DND-41 (cell line): Measurements from ENCODE around the gene BCL3.

Experiments
- EZH2 ChIP-seq: IDR thresholded peaks from 3 replicates; pipeline ENCODE4 v1.6.1; 2012; ENCODE audit warnings: borderline replicate concordance, low read depth, mild to moderate bottlenecking, moderate library complexity, low read length, inconsistent platforms; ENCODE audit not compliant: severe bottlenecking
- TF ChIP-seq, protein P1 (sequence below): IDR thresholded peaks from 2 replicates; pipeline ENCODE4 v1.5.1; 2012; ENCODE audit warnings: borderline replicate concordance, low read length, moderate library complexity, mild to moderate bottlenecking; ENCODE audit not compliant: poor library complexity, severe bottlenecking; ENCODE audit errors: extremely low read depth

GRCh38 chr19:44752123-44752815 is 3.8 kb downstream of the BCL3 start:
- TF ChIP-seq, protein P1, sequence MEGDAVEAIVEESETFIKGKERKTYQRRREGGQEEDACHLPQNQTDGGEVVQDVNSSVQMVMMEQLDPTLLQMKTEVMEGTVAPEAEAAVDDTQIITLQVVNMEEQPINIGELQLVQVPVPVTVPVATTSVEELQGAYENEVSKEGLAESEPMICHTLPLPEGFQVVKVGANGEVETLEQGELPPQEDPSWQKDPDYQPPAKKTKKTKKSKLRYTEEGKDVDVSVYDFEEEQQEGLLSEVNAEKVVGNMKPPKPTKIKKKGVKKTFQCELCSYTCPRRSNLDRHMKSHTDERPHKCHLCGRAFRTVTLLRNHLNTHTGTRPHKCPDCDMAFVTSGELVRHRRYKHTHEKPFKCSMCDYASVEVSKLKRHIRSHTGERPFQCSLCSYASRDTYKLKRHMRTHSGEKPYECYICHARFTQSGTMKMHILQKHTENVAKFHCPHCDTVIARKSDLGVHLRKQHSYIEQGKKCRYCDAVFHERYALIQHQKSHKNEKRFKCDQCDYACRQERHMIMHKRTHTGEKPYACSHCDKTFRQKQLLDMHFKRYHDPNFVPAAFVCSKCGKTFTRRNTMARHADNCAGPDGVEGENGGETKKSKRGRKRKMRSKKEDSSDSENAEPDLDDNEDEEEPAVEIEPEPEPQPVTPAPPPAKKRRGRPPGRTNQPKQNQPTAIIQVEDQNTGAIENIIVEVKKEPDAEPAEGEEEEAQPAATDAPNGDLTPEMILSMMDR = no peak
- TF ChIP-seq EZH2 = no peak
